Measurements from ENCODE around the gene KIRREL1. TPM values are rescaled to one million over a fixed set of nuclear protein-coding genes. Genes with fewer than 3 reads are reported as not detected.
"Not testable (repeated sequence)": the region's sequence is repeated elsewhere in the genome, so short reads cannot be mapped to it uniquely, and the experiment has no call there.

The KIRREL1 gene
- total RNA-seq, 1 donor from 2014 or later: 51.6 TPM

DNA sequence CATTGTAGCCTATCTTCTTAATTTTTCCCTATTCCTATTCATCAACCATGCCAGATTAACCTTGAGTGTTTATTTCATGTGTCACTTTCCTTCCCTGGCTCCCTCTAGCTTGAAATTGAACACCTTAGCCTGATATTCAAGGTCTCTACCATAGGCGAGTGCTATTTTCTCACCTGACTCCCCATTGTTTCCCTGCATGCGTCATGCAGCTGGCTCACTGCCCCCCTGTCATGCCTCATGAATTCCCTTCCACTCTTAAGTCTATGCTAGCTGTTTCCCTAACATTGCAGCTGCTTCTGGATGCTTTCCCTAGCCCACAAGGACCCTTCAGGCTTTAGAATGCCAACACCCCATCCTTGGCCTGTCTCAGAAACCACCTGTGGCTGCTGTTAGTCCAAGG, 130.6 kb downstream of the KIRREL1 start:
- no peak for DNase-seq (ENCODE audit: extremely low spot score, unreplicated experiment)

DNA sequence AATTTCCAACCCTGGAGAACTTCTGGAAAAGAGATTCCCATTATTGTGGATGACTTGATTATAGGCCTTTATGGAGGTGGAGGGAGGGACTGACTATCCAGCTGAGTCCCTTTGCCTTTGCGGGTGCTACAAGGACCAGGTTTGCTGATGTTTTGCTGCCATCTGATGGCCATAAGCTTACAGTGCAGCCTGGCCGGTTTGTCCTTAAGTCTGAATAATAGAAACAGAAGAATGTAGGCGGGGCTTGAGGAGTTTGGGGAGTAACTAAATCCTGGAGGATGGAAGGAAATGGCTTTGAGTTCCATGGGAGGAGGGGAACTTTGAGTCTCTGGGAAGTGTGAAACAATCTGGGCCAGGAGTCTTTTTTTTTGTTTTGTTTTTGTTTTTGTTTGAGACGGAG, 131.6 kb downstream of the KIRREL1 start:
- no peak overlapping the region for H3K4me3 Mint-ChIP-seq
- TF ChIP-seq, protein P1, sequence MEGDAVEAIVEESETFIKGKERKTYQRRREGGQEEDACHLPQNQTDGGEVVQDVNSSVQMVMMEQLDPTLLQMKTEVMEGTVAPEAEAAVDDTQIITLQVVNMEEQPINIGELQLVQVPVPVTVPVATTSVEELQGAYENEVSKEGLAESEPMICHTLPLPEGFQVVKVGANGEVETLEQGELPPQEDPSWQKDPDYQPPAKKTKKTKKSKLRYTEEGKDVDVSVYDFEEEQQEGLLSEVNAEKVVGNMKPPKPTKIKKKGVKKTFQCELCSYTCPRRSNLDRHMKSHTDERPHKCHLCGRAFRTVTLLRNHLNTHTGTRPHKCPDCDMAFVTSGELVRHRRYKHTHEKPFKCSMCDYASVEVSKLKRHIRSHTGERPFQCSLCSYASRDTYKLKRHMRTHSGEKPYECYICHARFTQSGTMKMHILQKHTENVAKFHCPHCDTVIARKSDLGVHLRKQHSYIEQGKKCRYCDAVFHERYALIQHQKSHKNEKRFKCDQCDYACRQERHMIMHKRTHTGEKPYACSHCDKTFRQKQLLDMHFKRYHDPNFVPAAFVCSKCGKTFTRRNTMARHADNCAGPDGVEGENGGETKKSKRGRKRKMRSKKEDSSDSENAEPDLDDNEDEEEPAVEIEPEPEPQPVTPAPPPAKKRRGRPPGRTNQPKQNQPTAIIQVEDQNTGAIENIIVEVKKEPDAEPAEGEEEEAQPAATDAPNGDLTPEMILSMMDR (conservative IDR thresholded peaks at IDR 0.05): peak; percentile 97
- H3K4me1 Mint-ChIP-seq (ENCODE audit: unreplicated experiment): peaks cover 20% of the 10 kb centered on the region
- peak; percentile 82 for DNase-seq (ENCODE audit: extremely low spot score, unreplicated experiment)
- H3K36me3 Mint-ChIP-seq: no peaks in the 10 kb centered on the region
- H3K27ac Mint-ChIP-seq: peak overlapping the region; percentile 8
- H3K9me3 Mint-ChIP-seq: no peaks in the 10 kb centered on the region
- peaks cover 33% of the 10 kb centered on the region for H3K27me3 Mint-ChIP-seq

More for the DNA sequence above, 130.6 kb downstream of the KIRREL1 start:
- H3K36me3 Mint-ChIP-seq: no peaks in the 10 kb centered on the region
- no peak overlapping the region for H3K4me3 Mint-ChIP-seq
- no peak overlapping the region for H3K27ac Mint-ChIP-seq
- TF ChIP-seq, protein P1 (conservative IDR thresholded peaks at IDR 0.05): no peak
- peaks cover 26% of the 10 kb centered on the region for H3K4me1 Mint-ChIP-seq (ENCODE audit: unreplicated experiment)
- peaks cover 28% of the 10 kb centered on the region for H3K27me3 Mint-ChIP-seq
- no peaks in the 10 kb centered on the region for H3K9me3 Mint-ChIP-seq

DNA sequence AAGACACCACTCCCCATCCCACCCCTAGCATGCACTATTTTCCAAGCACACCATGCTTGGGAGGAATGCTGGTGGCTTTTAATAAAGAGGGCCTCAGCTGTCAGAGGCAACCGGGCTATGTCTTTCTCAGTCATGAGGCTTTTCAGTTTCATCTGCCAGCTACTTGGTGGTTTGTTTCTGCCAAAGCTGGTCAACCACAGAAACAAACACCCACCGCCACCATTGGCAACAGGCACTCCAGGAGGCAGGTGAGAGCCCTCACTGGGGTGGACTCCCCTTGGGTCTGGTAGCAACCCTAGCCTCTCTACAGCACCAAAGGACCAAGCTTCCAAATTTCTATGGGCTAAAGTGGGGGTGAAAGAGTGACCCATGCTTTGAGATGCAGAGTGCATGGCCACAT, 133.0 kb downstream of the KIRREL1 start:
- H3K9me3 Mint-ChIP-seq: no peaks in the 10 kb centered on the region
- peaks cover 9% of the 10 kb centered on the region for H3K4me1 Mint-ChIP-seq (ENCODE audit: unreplicated experiment)
- DNase-seq (ENCODE audit: extremely low spot score, unreplicated experiment): no peak
- H3K27me3 Mint-ChIP-seq: peaks cover 38% of the 10 kb centered on the region
- TF ChIP-seq, protein P1 (conservative IDR thresholded peaks at IDR 0.05): no peak
- H3K4me3 Mint-ChIP-seq: no peak overlapping the region
- H3K27ac Mint-ChIP-seq: no peak overlapping the region
- no peaks in the 10 kb centered on the region for H3K36me3 Mint-ChIP-seq

DNA sequence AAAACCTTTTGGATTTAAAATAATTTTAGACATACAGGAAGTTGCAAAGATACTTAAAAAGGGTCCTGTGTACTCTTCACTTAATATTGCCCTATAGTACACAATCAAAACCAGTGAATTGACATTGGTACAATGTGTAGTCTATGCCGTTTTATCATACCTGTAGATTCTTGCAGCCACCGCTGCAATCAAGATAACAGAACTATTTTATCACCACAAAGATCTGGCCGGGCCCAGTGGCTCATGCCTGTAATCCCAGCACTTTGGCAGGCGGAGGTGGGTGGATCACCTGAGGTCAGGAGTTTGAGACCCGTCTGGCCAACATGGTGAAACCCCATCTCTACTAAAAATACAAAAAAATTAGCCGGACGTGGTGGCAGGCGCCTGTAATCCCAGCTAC, 135.1 kb downstream of the KIRREL1 start:
- not testable (repeated sequence) for H3K36me3 Mint-ChIP-seq; DNase-seq (ENCODE audit: extremely low spot score, unreplicated experiment); H3K4me1 Mint-ChIP-seq (ENCODE audit: unreplicated experiment); H3K9me3 Mint-ChIP-seq; H3K4me3 Mint-ChIP-seq; H3K27ac Mint-ChIP-seq
- H3K27me3 Mint-ChIP-seq: peaks cover 36% of the 10 kb centered on the region

DNA sequence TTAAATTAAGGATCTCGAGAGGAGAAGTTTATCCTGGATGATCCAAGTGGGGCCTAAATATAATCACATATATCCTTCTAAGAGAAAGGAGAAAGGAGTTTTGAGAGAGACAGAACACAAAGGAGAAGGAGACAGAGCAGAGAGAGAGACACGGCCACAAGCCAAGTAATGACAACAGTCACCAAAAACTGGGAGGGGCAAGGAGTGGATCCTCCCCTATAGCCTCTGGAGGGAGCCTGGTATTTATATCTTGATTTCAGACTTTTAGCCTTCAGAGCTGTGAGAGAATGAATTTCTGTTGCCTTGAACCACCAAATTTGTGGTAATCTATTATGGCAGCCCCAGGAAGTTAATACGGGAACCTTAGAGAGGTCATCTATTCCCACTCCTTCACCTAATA, 137.8 kb downstream of the KIRREL1 start:
- Mint-ChIP-seq H3K4me1 (ENCODE audit: unreplicated experiment) (no peaks in the 10 kb centered on the region), H3K27me3 (peaks cover 24% of the 10 kb centered on the region), H3K9me3 (no peaks in the 10 kb centered on the region), H3K27ac (no peak overlapping the region), H3K36me3 (no peaks in the 10 kb centered on the region), H3K4me3 (no peak overlapping the region)
- TF ChIP-seq, protein P1 (conservative IDR thresholded peaks at IDR 0.05): no peak
- no peak for DNase-seq (ENCODE audit: extremely low spot score, unreplicated experiment)

DNA sequence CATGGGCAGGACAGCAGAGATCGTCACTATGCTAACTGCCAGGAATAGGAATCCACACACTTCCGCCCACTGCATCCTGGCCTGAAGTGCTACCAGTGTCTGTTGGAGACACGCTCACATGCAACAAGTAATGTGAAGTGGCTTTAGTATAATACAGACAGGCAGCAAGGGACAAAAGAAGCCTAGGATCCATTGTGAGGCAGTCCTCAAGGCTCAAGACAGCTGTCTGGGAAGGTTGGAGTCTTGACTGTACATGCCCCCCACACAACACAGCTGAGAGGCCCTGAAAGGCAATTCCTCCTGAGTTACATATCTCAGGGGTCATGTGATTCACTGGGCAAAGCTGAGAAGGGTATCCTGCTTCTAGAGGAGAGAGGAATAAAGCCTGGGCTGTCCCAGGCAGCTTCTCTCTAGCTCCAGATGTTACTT, 147.3 kb downstream of the KIRREL1 start:
- TF ChIP-seq, protein P1 (conservative IDR thresholded peaks at IDR 0.05): no peak
- no peaks in the 10 kb centered on the region for H3K9me3 Mint-ChIP-seq
- no peaks in the 10 kb centered on the region for H3K4me1 Mint-ChIP-seq (ENCODE audit: unreplicated experiment)
- DNase-seq (ENCODE audit: extremely low spot score, unreplicated experiment): no peak
- H3K4me3 Mint-ChIP-seq: no peak overlapping the region
- no peaks in the 10 kb centered on the region for H3K36me3 Mint-ChIP-seq
- H3K27ac Mint-ChIP-seq: no peak overlapping the region
- H3K27me3 Mint-ChIP-seq: peaks cover 4% of the 10 kb centered on the region

Measured in type B pancreatic cell (in vitro differentiated cells).